HG03521 (cell line): ENCODE data around the gene FBXL7.

Source experiments
- ATAC-seq: cut with Tn5 transposase; IDR thresholded peaks from one replicate; pipeline ENCODE4 v1.9.1; 2021; ENCODE audit warnings: mild to moderate bottlenecking, moderate library complexity; ENCODE audit not compliant: unreplicated experiment

FBXL7 gene

DNA sequence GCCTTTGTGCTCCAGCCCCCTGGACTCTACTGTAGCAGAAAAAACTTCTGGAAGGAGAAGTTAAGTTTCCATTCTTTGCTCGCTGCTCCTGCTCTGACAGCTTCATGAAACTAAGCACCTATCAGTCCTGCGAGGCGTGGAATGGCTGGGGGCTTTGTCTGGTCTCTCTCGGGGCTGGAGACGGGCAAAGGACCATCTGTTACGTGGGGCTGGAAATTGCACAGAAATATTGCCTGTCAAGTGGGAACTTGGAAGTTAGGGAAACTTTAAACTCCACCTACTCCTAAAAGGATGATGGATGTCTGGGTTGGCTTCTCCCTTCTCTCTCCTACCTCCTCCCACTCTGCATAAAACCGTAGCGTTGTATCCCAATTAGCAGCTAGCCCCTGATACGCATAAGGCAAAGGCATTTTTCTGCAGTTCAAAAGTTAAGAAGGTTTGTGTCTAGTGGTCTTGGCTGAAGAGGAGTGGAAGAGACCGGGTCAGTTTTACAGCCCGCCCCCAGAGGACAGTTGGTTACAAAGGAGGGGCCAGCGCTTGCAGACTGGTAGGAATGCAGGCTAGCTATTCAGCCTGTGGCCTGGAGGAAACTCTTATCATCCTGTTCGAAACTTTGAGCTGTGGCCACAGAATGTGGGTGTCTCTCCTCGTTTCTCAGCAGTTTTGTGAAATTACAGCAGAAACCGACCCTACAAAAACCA lies 1.3 kb downstream of the FBXL7 start:
- no peak for ATAC-seq

DNA sequence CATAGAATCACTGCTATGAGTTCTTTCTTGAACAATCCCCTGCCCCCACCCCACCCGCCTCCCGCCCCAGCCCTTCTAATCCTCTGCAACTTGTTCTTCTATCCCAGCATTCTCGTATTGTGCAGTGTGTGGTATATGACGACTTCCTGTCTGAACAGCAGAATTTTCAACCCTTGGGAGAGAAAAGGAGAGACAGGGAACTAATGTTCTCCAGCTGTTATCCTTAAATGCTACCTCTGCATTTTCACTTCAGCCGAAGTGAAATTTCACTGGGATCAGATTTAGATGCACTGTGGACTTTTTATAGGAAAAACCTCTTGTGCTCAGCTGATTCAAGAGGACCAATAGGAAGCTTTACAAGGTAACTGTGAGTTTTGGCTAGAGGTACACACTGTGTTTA lies 2.2 kb downstream of the FBXL7 start:
- no peak for ATAC-seq

DNA sequence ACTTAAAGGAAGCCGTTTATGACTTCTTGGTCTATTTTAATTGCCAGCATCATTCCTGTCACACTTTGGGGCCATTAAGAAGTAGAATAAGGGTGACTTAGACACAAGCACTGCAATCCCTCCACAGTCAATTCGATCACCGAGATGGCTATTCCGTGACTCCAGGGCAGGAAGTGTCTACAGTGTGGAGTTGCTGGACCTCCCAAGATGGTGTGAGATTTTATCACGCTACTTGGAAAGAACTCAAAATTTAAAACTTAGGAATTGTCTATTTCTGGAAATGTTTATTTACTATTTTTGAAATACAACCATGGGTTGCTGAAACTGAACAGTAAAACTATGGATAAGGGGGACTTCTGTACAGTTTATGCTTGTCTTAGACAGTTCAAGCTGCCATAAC lies 6.2 kb downstream of the FBXL7 start:
- ATAC-seq = no peak

DNA sequence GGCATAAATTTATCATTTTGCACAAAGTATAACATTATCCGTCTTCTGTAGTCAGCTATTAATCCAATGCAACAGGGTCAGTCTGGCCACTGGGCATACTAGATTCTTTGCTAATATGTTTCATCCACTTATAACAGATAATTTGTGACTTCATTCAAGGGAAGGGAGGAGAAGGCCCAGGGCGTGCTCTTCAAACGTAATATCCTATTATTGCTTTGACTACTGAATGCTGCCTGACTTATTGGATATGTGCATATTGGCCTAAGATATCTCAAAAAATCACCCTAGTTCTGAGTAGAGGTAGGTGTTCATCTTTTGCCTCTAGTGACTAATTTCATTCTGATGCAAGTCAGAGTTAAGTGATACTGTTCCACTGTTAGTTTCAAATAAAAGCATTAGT lies 6.9 kb downstream of the FBXL7 start:
- no peak for ATAC-seq

DNA sequence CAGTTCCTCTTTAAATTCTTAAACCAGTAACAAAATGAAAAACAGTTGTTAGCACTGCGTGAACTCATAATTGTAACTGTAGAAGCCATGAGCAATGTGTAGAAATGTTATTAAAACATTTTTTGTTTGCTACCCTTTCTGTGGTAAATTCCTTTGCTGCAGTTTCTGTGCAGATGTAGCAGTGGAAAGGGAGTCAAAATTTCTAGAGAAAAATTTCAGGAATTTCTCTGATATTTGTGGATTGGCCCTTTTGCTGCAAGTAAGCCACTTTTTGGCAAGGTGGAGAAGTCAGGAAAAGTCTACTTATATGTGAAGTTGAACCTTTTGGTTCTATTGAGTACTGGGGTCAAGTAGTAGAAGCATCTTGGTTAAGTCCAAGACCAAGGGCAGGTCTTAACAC lies 10.1 kb downstream of the FBXL7 start:
- no peak for ATAC-seq

DNA sequence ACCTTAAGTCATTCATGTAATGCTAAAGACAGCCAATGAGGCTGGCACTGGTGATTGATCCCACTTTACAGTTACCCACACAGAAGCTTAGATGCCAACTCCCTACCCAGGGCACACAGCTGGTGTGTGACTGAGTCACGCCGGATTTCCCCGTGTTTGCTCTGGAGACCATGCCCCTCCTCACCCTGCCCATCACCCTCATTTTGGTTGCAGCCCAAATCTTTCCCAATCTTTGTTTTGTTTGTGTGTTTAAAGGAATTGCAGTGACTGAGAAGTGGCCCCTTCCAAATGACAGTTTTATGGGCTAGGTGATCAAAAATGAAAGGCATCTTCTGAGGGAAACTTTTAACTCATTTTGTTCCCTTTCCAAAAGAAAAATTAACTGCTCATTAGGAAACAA lies 10.9 kb downstream of the FBXL7 start:
- ATAC-seq = no peak

DNA sequence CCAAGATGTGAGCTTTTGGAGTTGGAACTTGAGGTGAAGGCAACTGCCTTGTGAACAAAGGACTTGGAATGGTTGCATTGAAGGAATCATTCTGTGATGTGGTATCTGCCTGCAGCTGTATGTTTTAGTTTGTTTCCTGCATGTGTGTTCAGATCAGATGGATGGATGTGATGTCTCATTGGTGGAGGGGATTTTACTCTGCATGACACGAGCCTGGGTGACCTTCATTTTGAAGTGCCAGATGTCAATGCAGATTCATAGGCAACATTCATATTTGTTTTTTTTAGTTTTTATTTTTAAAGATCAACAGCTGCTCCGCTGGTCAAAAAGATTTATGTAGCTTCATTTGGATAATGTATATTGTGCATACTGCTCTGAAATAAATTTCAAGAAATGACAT lies 13.5 kb downstream of the FBXL7 start:
- no peak for ATAC-seq

DNA sequence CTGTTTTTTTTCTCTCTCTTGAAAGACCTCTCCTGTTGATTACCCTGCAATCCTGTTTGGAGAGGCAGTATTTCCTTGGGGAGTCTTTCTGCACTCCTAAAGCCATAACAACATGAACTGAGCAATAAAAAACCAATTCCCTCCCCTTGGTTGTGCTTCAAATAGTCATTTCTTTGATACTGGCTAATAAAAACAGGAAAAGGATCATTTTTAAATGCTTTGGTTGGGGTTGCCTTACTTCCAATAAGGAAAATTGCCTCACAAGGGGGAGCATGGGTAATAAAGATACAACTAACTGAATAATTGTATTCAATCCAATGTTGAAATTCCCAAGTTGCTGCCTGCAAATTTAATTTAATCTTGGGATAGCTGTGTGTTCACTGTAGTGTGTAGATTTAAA lies 13.9 kb downstream of the FBXL7 start:
- ATAC-seq = no peak

DNA sequence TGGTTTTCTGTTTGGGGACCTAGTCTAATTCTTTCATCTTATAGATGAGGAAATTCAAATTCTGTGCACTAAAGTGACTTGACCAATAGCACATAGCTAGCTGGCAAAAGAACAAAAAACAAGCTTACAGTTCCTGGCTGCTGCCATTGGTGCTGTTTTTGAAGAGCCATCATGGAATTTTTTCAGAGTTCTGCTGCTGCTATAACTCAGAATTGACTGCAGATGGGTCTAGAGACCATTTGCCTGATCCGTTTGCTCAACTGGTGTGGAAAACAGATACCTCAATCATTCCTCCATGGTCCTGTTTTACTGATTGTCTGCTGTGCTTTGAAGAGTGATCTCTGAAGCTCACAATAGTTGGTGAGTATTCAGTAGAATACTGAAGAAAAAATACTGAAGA lies 15.2 kb downstream of the FBXL7 start:
- no peak for ATAC-seq

DNA sequence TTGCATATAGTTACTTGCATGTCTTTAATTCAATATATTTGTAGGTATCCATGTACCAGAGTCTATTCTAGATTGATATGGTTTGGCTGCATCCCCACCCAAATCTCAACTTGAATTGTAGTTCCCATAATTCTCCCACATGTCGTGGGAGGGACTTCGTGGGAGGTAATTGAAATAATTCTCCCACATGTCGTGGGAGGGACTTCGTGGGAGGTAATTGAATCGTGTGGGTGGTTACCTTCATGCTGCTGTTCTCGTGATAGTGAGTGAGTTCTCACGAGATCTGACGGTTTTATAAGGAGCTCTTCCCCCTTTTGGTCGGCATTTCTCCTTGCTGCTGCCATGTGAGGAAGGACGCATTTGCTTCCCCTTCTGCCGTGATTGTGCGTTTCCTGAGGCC lies 16.5 kb downstream of the FBXL7 start:
- ATAC-seq = no peak

DNA sequence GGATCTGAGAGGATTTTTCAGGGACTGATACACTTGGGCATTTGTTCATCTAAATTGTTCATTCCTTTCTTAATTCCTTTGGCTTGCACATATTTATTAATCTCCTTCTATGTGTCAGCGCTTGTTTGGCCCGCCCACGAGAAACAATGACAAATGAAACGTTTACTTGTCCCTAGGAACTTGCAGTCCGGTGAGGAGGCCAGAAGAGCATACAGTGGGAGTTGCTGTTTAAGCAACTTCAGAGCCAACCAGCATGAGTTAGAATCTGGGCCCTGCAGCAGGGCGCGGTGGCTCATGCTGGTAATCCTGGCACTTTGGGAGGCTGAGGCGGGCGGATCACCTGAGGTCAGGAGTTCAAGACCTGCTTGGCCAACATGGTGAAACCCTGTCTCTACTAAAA lies 18.8 kb downstream of the FBXL7 start:
- no peak for ATAC-seq

DNA sequence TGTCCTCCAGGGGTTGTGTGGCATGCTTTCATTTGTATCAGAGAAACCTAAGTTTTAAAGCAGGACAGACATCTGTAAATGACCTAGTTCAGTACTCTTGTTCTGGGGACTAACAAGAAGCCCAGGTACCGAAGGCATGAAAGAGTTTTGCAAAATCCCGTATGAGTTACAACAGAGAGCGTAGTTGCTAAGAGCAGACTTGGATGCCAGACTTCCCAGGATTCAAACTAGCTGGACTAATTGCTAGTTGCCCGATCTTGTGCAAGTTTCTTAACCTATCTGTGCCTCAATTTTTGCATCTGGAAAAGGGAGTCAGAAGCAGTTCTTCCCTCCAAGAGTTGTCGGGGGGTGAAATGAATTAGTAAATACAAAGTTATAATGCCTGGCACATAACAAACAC lies 20.9 kb downstream of the FBXL7 start:
- no peak for ATAC-seq

DNA sequence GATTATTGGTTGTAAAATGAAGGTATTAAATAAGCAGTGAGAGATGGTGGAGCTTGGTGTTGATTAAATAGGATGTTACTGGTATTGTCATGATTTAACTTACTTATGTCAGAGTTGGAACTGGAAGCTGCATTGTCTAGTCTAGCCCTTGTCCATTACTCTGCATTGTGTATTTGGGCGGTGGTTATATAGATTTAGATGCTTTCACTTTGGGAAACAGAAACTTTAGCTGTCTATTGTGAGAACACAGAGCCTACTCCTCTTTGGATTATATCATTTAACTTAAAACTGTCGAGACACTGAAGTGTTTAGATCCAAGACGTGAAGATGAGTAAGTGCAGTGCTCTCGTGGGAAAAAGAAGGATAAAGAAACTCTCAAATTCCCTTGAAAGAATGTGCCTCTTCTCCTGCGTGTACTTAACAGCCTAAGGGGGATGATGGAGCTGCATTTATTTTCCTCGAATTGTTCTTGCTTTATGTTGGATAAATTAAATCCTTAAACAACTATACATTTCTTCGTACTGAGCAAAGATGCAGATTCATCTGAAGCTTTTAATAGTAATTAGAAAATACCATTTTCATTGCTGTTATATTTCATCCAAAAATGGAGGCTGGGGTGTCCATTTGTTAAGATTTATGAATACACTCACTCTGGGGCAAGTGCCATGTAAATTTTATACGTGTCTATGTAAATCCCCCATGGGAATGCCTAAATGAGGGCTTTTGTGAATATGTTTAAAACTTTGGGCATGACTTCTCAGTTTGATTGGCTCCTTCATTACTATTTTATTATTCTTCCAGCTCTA lies 21.6 kb downstream of the FBXL7 start:
- ATAC-seq = no peak

DNA sequence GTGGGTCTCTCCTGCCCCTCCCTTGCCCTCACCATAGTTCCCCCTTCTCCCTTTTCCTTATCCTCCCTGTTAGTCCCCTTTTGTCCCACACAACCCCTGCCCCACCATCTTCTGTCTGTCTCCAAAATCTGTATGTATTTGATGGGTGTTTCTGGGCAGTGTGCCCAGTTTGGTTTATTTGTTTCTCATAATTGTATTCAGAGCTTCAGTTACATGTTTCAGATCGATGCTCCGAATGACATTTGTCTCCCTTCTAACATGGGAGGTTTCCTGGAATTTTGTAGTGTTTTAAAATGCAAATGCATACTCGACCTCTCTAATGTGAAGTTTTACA lies 22.2 kb downstream of the FBXL7 start:
- no peak for ATAC-seq

DNA sequence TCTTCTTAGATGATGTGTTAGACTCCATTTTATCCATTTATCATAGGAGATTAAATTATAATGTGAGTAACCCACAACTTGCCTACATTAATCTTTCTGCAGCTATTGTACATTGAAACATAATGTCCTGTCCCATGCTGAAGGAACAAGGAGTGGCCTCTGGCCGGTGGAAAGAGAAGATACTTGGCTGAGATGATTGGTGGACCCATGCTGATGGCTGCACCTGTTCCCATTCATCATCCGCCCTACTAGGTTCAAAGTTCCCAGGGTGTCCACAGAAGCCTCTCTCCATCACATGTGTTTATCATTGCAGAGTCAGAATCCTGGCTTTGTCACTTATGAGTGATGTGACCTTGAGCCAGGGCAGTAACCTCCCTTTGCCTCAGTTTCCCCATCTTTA lies 24.7 kb downstream of the FBXL7 start:
- no peak for ATAC-seq

DNA sequence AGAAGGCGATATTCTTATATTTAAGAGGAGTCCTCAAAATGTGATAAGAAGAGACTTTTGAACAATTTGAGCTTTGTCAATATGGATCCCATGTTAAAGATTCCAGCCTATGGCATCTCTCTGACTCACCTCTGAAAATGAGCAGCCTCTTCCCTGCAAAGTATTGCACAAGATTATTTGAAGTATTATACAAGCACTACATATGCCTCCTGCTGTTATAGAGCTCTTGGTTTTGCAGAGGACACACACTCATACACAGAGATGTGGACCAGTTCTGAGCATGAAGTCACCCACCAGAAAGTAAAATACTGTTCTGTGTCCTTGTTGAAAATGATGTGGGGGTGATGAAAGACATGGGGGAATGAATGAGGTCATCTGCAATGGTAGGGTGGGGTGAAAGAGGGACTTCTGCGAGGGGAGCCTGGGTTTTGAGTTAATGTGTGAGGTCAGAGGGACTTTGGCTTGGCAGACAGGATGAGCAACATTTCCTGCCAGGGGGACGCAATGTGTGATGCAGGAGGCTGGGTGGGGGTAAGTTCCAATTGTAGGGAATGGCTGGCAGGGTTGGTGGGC lies 25.8 kb downstream of the FBXL7 start:
- ATAC-seq = no peak

DNA sequence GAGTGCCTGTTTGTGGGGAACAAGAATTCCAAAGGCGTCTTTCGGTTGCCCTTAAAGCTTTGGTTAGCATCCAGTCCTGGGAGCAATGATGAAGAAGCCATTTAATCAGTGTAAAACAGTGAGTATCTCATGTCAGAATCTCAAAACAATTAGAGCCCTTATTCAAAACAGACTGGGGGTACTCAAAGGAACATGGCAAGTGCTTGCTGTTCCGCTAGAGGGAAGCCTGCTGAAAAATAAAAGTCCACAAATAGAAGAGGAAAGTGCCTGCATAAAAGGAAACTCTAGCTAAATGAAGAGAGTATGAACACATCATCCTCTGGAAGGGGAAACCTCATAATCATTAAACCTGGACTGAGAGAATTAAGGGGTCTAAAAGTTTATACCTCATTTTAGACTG lies 26.4 kb downstream of the FBXL7 start:
- ATAC-seq = no peak

DNA sequence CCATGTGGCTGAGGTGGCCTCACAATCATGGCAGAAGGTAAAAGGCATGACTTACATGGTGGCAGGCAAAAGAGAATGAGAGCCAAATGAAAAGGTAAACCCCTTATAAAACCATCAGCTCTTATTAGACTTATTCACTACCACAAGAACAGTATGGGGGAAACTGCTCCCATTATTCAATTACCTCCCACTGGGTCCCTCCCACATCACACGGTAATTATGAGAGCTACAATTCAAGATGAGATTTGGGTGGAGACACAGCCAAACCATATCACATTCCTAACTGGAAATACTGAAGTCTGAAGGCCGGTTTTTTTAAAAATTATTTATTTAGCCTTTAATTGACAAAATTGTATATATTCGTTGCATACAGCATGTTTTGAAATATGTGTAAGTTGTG lies 28.5 kb downstream of the FBXL7 start:
- no peak for ATAC-seq

DNA sequence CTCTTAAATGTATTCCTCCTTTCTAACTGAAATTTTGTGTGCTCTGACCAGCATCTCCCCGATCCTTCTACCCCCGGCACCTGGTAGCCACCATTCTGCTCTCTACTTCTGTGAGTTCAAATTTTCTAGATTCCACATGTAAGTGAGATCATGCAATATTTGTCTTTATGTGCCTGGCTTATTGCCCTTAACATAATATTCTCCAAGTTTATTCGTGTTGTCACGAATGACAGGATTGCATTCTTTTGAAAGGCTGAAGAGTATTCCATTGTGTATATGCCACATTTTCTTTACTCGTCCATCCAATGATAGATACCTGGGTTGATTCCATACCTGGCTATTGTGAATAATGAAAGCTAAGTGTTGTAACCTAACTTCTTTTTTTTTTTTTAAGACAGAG lies 29.0 kb downstream of the FBXL7 start:
- no peak for ATAC-seq

DNA sequence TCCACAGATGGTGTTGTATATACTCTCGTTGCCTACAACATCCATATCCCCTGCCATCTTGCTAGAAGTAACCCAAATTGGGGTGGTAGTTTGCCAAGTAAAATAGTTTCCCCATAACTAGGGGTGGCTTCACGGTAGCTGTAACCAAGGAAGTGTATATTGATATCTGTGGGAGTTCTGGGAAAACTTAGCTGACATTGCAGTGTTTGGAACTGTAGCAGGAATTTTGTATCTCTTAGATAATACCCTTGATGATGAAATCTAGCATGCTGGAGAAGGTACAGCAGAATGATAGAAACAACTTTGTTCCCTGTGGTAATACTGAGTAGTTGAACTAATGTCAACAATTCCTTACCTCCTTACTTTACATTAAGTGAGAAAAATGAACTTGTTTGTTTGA lies 29.8 kb downstream of the FBXL7 start:
- ATAC-seq = no peak

DNA sequence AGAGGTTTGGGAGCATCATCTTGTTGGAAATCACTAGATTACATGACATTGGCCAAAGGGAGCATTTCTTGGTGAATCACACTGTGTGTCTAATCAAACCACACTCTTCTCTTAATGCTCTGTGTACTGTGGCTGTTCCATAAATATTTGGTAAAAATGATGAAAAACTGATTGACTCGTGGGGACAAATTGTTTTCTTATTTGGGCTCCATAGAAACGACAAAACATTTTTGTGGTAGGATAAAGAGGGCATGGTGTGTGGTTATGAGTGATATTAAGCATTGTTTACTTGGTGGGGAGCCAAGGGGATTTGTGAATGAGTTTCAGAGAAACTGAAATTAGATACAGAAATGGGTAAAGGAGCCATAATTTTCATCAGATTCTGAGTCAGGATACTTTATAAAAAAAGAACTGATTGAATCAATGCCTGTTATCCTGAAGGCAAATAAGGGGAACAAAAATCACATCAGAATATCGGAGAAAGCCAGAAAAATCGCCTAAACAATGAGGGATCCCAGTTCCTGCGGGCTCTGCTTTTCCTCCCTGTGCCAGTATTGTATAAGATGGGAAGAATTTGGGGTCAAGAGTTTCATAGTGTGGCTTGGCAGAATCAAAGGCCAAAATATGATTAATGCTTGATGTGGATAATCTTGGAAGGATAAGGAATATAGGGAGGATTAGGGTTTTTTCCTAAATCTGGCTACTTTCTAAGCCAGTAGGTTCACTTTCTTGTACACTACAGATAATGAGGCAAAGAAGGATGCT lies 33.3 kb downstream of the FBXL7 start:
- no peak for ATAC-seq

DNA sequence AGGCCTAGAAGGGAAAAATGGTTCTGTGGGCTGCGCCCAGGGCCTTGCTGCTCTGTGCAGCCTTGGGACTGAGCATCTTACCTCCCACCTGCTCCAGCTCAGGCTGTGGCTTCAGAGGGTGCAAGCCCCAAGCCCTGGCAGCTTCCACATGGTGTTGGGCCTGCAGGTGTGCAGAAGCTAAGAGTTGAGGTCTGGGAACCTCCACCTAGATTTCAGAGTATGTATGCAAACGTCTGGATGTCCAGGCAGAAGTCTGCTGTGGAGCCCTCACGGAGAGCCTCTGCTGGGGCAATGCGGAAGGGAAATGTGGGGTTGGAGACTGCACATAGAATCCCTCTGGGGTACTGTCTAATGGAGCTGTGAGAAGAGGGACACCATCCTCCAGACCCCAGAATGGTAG lies 36.0 kb downstream of the FBXL7 start:
- no peak for ATAC-seq
